Ascending aorta (tissue), 2 donors: ENCODE results near the gene IER5. TPM values are rescaled to one million over a fixed set of nuclear protein-coding genes. Genes with fewer than 3 reads are reported as not detected.
"Not testable (repeated sequence)": the region's sequence is repeated elsewhere in the genome, so short reads cannot be mapped to it uniquely, and the experiment has no call there.

Experiments
- DNase-seq, 2 donors: peaks; one replicate each; pipeline ENCODE4 v3.0.0-alpha.2; 2019; ENCODE audit warnings: low spot score in 2 of 2
- H3K27ac ChIP-seq, 2 donors: fragments of 200-600 bp; sonication (generic); one replicate each; pipeline ENCODE4 v1.5.1; 2016 to 2017; ENCODE audit warnings: mild to moderate bottlenecking in 1 of 2
- H3K27me3 ChIP-seq: fragments of 200-600 bp; sonication (generic); one replicate; pipeline ENCODE4 v1.5.1; 2017
- H3K36me3 ChIP-seq, 2 donors: fragments of 200-600 bp; sonication (generic); one replicate each; pipeline ENCODE4 v1.5.1; 2016
- H3K4me1 ChIP-seq, 2 donors: fragments of 200-600 bp; sonication (generic); one replicate each; pipeline ENCODE4 v1.5.1; 2016 to 2017; ENCODE audit warnings: mild to moderate bottlenecking in 1 of 2
- H3K4me3 ChIP-seq, 2 donors: fragments of 200-600 bp; sonication (generic); one replicate each; pipeline ENCODE4 v1.5.1; 2016 to 2017; ENCODE audit warnings: mild to moderate bottlenecking in 1 of 2
- H3K9me3 ChIP-seq, 2 donors: fragments of 200-600 bp; sonication (generic); one replicate each; pipeline ENCODE4 v1.5.1; 2016
- intact Hi-C: fragments of 100-400 bp; cut with DNase I; formaldehyde crosslinking; loops from one replicate; pipeline ENCODE4 v1.15.1; 2023
- total RNA-seq: library from RNA; depleted of rRNA; stranded (reverse); fragments of >200 nt; gene quantifications from one replicate; pipeline ENCODE4 v1.1.0, GENCODE V29; 2016
- TF ChIP-seq, protein P1 (sequence below), 3 experiments: fragments of 200-600 bp in 2 of 3; fragments of 450-650 bp in 1 of 3; sonication (generic) in 2 of 3; IDR thresholded peaks; one replicate each; pipeline ENCODE4 v1.5.1; 2016 to 2019; ENCODE audit warnings: antibody characterized with exemption in 3 of 3, mild to moderate bottlenecking in 1 of 3, moderate library complexity in 1 of 3

Gene IER5
- total RNA-seq, 1 donor from 2014 or later, result 47.9 TPM

DNA sequence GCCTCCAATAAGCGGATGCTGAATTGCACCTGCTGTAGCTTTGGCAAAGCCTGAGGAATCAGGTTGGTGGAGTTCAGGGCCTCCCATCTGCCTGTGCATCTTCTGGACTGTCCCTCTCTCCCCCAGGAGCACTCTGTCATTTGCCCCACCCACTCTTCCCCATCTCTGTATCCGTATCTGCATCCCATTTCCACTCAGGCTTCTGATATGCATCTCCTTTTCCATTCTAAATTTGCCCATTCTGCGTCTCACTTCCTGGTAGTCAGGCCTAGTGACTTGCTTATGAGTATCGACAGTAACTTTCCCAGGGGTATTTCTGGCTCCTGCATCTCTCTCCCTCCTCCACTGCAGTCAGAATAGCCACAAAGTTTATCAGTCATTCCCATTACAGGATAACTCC is 39.1 kb upstream of the IER5 start:
- intact Hi-C loops, result no loop called here
- DNase-seq, result no peak
- no peaks in the 10 kb centered on the region for H3K9me3 ChIP-seq
- no peak overlapping the region for H3K4me3 ChIP-seq
- no peaks in the 10 kb centered on the region for H3K27me3 ChIP-seq
- H3K27ac ChIP-seq, result no peak overlapping the region
- H3K4me1 ChIP-seq, result no peaks in the 10 kb centered on the region
- H3K36me3 ChIP-seq, result peaks cover 4 to 52% of the 10 kb centered on the region in 2 donors
- TF ChIP-seq, protein P1, sequence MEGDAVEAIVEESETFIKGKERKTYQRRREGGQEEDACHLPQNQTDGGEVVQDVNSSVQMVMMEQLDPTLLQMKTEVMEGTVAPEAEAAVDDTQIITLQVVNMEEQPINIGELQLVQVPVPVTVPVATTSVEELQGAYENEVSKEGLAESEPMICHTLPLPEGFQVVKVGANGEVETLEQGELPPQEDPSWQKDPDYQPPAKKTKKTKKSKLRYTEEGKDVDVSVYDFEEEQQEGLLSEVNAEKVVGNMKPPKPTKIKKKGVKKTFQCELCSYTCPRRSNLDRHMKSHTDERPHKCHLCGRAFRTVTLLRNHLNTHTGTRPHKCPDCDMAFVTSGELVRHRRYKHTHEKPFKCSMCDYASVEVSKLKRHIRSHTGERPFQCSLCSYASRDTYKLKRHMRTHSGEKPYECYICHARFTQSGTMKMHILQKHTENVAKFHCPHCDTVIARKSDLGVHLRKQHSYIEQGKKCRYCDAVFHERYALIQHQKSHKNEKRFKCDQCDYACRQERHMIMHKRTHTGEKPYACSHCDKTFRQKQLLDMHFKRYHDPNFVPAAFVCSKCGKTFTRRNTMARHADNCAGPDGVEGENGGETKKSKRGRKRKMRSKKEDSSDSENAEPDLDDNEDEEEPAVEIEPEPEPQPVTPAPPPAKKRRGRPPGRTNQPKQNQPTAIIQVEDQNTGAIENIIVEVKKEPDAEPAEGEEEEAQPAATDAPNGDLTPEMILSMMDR (IDR thresholded peaks at IDR 0.05), result no peak

DNA sequence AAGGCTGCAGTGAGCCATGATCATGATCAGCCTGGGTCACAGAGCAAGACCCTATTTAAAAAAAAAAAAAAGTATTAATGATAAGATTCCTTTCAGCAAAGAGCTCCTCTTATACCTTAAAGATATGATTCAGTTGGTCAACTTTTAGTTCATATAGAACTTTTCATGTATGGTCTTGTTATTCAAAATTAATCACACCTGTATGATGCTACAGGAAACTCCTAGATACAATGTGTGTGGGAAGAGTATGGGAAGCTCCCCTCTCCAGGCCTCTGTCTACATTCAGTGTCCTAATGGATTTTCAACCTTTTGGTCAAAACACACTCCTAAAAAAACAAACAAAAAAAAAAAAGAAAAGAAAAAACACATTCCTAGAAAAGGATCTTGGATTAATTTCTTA is 37.6 kb upstream of the IER5 start:
- TF ChIP-seq, protein P1 (IDR thresholded peaks at IDR 0.05), result no peak
- Histone ChIP-seq H3K4me3 (no peak overlapping the region), H3K36me3 (peaks cover 4 to 49% of the 10 kb centered on the region in 2 donors), H3K27ac (no peak overlapping the region), H3K4me1 (no peaks in the 10 kb centered on the region), H3K9me3 (no peaks in the 10 kb centered on the region), H3K27me3 (no peaks in the 10 kb centered on the region)
- intact Hi-C loops, result no loop called here
- no peak for DNase-seq

DNA sequence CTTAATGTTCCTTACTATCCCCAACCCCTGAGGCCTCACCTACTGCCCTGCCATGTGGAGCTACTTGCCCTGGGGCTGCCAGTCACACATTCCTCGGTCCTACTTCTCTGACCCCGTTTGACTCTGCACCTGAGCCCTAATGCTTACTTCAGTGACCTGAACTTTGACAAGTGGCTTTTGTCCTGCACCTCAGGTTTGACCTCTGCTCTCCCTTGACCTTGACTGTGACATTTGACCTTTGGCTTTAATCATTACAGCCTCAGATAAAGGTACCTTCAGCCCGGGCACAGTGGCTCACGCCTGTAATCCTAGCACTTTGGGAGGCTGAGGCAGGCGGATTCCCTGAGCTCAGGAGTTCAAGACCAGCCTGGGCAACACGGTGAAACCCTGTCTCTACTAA is 31.9 kb upstream of the IER5 start:
- Histone ChIP-seq H3K9me3 (no peaks in the 10 kb centered on the region), H3K4me1 (peaks cover 0 to under 1% of the 10 kb centered on the region in 2 donors), H3K27ac (no peak overlapping the region), H3K36me3 (peaks cover 0 to 38% of the 10 kb centered on the region in 2 donors), H3K4me3 (no peak overlapping the region), H3K27me3 (no peaks in the 10 kb centered on the region)
- DNase-seq, result no peak
- TF ChIP-seq, protein P1 (IDR thresholded peaks at IDR 0.05), result no peak
- intact Hi-C loops, result no loop called here

DNA sequence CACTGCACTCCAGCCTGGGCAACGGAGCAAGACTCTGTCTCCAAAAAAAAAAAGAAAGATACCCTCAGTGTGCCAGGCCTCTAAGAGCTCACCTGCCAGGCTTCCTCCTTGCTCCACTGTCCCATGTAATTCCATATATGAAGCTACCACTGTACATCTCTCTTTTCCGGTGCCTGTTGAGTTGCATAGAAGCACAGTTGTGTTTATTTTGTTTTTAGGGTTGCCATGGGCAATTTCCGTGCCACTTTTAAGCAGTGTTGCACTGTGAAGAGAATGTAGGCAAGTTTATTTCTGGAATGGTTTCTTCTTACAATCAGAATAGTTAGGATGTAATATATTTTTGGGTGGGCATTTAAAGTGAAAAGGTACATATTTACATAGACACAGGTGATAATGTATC is 31.4 kb upstream of the IER5 start:
- Histone ChIP-seq H3K4me1 (peaks cover 0 to 2% of the 10 kb centered on the region in 2 donors), H3K27ac (no peak overlapping the region), H3K27me3 (no peaks in the 10 kb centered on the region), H3K4me3 (no peak overlapping the region), H3K36me3 (peaks cover 0 to 34% of the 10 kb centered on the region in 2 donors), H3K9me3 (no peaks in the 10 kb centered on the region)
- no peak for DNase-seq
- TF ChIP-seq, protein P1 (IDR thresholded peaks at IDR 0.05), result no peak
- intact Hi-C loops, result no loop called here

DNA sequence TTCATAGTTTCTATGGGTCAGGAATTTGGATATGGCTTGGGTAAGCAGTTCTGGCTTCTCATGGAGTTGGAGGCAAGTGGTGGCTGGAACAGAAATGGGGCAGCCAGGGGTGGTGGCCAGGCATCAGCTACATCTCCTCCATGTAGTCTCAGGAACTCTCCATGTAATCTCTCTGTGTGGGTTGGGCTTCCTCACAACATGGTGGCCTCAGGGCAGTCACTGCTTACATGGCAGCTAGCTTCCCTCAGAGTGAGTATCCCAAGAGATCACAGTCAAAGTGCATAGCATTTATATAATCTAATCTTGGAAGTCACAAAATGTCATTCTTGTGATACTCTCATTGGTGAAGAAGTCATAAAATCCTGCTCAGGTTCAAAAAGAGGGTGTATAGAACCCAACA is 29.1 kb upstream of the IER5 start:
- Histone ChIP-seq H3K4me1 (peaks cover 0 to 2% of the 10 kb centered on the region in 2 donors), H3K9me3 (no peaks in the 10 kb centered on the region), H3K4me3 (no peak overlapping the region), H3K36me3 (peaks cover 0 to 22% of the 10 kb centered on the region in 2 donors), H3K27me3 (no peaks in the 10 kb centered on the region), H3K27ac (no peak overlapping the region)
- TF ChIP-seq, protein P1 (IDR thresholded peaks at IDR 0.05), result no peak
- no peak for DNase-seq
- intact Hi-C loops, result no loop called here

DNA sequence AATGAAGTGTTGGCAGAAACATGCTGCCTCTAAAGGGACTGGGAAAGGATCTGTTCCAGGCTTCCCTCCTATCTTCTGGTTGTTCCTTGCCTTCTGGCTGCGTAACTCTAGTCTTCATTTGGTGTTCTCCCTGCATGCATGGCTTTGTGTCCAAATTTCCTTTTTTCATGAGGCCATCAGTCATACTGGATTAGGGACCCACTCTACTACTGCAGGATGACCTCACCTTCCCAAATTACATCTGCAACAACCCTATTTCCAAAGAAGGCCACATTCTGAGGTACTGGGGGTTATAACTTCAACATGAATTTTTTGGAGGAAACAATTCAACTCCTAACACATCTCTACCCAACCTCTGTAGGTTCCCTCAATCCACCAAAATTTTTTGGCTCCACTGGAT is 28.4 kb upstream of the IER5 start:
- peaks cover 0 to 22% of the 10 kb centered on the region in 2 donors for H3K36me3 ChIP-seq
- no peak overlapping the region for H3K27ac ChIP-seq
- peaks cover 0 to 2% of the 10 kb centered on the region in 2 donors for H3K4me1 ChIP-seq
- no peak for DNase-seq
- no peaks in the 10 kb centered on the region for H3K27me3 ChIP-seq
- H3K9me3 ChIP-seq, result no peaks in the 10 kb centered on the region
- intact Hi-C loops, result no loop called here
- no peak overlapping the region for H3K4me3 ChIP-seq
- TF ChIP-seq, protein P1 (IDR thresholded peaks at IDR 0.05), result no peak

DNA sequence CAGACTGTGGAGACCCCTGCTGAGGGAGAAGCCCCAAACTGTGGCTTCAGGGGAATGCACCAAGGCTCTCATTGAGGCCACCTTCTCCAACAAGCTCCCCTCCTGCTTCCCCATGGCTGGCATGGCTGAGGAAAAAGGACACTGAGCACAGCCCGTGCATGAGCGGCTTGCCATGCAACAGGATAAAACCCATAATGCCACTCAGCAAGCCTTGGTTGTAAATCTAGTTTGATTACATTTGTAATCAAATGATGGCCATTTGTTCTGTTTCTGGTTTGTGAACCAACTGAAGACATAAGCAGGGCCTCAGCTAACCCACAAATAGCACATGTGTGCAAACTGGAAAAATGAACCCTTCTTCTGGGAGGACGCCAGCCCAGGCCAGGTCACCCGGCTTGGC is 27.6 kb upstream of the IER5 start:
- H3K27ac ChIP-seq, H3K4me1 ChIP-seq, DNase-seq, intact Hi-C loops, H3K9me3 ChIP-seq, H3K4me3 ChIP-seq, H3K27me3 ChIP-seq: not testable (repeated sequence)
- peaks cover 0 to 15% of the 10 kb centered on the region in 2 donors for H3K36me3 ChIP-seq
